ENCODE results near the gene ETS1.
A peak's percentile ranks its signal among the peaks of the same experiment; 100 is the strongest.

Gene ETS1

DNA sequence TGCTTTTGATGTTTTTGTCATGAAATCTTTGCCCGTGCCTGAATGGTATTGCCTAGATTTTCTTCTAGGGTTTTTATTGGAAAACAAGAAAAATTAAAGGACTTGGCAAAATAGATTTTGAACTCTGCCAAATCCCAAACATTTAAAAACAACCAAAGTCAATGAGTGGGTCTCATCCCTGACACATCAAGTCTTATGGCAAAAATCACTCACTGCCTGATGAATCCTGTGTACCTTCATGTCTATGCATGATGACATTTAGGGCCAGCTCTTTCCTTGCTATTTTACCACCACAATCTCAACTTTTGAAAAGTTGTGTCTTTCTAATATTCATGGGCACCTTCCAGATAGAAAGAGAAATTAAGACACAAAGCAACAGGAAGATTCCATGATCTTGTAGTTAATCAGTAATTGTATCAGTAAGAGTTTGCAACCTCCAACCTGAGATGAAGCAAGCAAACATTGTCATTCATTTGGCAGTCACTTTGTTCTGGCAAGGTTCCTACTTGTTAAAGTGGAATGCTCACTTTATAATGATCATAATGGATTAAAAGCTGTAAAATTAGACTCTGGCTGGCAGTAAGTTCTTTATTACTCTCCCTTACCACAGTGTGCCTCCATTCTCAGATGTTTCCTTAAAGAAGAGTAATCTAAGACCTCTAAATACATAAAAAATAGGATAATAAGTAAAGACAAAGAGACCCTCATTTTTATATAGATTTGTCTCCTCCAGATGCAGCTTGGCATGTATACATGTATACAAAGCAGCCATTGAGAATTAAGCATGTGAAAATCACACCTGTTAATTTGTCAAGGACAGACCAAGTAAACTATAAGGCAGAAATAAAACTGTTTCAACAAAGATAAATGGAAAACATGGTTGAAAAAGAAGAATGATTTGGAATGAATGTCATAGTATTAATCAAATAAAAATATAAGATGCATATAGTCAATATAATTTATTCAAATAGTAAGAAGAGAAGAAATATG, 51.6 kb downstream of the ETS1 start:
- no peak for DNase-seq (ENCODE audit: extremely low read depth, low read depth)
- no peak for TF ChIP-seq CTCF (IDR thresholded peaks at IDR 0.05; ENCODE audit: low read depth, low read length)

DNA sequence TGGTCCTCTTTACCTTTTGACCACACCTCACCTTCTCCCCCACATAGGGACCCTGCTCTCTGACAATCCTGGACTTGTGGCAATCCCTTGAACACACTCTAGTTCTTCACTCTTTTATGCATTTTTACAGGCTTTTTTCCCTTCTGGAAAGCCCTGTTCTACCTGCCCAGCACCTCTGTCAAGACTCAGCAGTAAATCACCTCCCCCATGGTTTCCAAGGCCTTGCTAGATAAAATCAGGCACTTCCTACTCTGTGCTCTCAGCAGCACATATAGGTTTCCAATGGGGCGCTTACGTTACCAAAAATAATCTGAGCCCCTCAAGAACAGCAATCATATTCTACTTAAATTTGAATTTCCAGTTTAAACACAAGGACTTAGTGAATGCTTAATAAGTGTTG, 53.9 kb downstream of the ETS1 start:
- no peak for TF ChIP-seq CTCF (IDR thresholded peaks at IDR 0.05; ENCODE audit: low read depth, low read length)
- DNase-seq (ENCODE audit: extremely low read depth, low read depth), result no peak

DNA sequence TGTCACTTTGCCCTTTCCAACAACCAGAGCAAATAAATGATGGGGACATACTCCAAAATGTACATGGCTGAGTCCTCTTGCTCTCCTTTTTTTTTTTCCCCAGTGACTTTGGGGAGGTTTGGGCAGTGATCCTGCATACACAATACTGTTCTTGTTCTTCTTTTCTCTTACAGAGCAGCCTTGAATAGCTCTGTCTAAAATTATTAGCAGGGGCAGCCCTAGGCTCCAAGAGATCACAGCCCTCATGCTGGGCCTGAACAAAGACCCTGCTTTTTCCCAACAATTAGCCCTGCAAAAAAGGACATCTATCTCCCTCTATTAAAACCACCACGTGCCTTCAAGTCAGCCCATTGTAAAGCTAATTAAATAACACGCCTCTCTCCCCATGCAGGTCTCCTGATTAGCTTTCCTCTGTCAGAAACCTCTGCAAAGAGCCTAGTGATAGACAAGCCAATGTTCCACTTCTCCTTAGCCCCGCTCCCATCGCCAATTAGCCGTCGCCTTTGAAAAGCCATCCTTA, 54.7 kb downstream of the ETS1 start:
- DNase-seq (ENCODE audit: extremely low read depth, low read depth), result no peak
- TF ChIP-seq CTCF (IDR thresholded peaks at IDR 0.05; ENCODE audit: low read depth, low read length), result no peak

DNA sequence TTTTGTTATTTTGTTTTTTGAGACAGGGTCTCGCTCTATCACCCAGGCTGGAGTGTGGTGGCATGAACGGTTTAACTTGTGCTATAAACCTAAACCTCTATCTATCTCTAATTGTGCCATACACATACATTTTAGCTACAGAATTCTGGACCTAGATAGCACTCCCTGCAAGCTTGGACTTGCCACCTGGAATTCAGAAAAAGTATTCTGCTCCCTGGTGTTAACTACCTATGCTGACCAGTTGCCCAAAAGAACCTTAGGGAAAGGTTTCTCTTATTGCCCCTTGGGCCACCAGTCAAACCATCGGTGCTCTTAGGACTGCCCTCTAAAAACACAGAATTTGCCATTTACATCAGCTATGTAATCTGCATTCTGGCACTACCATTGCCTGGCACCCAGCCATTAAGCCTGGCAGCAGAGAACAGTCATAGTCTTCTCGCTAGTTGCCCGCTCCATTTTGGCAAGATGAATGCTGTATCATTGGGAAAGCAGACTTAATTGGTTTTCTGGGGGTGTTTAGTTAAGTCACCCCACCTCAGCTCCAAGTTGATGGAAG, 55.3 kb downstream of the ETS1 start:
- no peak for DNase-seq (ENCODE audit: extremely low read depth, low read depth)
- no peak for TF ChIP-seq CTCF (IDR thresholded peaks at IDR 0.05; ENCODE audit: low read depth, low read length)

DNA sequence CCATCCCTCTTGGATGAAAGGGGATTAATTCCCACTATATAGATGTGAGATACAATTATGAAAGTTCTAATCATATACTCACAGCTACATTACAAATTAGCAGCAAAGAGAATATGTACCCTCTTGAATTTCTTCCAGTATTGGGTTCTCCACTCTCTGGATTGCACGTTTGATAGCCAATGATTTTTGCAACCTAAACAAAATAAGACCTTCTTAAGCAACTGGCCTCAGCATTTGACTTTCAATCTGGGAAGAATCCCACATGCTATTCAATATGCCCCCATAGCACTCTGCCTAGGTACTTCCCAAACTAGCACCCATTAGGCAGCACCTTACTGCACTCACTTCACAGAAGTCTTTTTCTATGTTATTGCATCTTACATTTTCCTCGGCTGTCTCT, 55.8 kb downstream of the ETS1 start:
- TF ChIP-seq CTCF (IDR thresholded peaks at IDR 0.05; ENCODE audit: low read depth, low read length), result no peak
- DNase-seq (ENCODE audit: extremely low read depth, low read depth), result no peak

GRCh38 chr11:128530118-128531074, 57.0 kb downstream of the ETS1 start:
- DNase-seq (ENCODE audit: extremely low read depth, low read depth), result peak; percentile 92
- TF ChIP-seq CTCF (IDR thresholded peaks at IDR 0.05; ENCODE audit: low read depth, low read length), result no peak
